GM21723 (cell line): Measurements from ENCODE around the gene TMEM132C.
"Not testable (repeated sequence)": the region's sequence is repeated elsewhere in the genome, so short reads cannot be mapped to it uniquely, and the experiment has no call there.

Experiments
- ATAC-seq: cut with Tn5 transposase; IDR thresholded peaks from one replicate; pipeline ENCODE4 v1.9.1; 2021; ENCODE audit warnings: mild to moderate bottlenecking, moderate library complexity; ENCODE audit not compliant: unreplicated experiment

Gene TMEM132C

GRCh38 chr12:128463881-128464280, 196.9 kb downstream of the TMEM132C start:
- ATAC-seq, result no peak

DNA sequence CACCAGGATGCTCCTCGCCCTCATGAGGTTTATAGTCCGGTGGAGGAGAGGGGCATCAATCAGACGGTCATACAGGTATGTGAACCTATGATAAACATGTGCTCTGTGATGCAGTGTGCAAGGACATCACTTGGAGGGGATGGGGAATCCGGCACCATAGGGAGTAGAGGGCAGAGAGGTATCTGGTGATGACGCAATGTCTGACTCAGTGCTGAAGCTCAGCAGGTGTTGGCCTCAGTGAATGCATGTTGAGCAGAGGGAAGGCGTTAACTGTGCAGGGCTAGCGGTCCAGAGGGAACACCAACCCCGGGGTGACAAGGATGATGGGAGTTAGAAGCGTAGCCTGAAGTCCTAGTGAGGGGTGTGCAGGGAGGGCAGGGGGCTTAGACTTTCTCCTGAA, 200.9 kb downstream of the TMEM132C start:
- ATAC-seq, result no peak

- no peak for ATAC-seq
Measured at GRCh38 chr12:128468926-128469325, 202.0 kb downstream of the TMEM132C start.

- ATAC-seq, result no peak
Measured at GRCh38 chr12:128471491-128471890, 204.5 kb downstream of the TMEM132C start.

DNA sequence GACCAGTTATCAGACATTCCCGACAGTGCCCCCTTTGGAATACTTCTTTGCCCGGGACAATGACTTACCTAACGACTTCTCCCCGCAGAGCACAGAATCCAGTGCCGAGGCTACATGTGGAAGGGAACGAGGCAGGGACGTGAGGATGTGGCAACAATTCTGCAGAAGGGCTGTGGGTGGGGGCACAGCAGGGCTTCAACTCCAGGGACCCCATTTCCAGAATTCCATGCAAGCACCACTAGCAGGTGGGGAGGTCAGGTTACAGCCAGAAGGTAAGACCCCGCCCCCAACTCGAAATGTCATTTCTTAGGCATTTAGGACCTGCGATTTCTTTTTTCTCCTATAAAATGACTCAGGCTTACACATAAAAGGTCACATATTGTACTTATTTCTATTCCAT, 207.9 kb downstream of the TMEM132C start:
- no peak for ATAC-seq

DNA sequence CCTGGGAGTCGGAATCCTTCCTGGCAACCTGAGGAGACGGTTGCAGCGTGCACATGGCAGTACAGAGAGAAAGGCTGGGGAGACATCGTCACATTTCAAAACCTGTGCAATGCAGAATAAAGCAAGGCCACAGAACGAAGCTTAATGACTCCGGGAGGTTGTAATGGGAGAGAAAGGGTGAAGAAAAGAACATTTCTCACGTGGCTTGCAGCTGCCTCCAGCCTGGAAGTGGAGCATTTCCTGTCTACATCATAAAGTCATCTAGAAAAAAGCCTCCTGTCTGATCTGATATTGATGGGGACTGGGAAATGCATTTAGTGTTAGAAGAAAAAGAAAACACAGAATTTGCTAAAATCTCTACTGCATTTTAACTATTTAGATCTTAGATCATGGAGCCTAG, 209.3 kb downstream of the TMEM132C start:
- ATAC-seq, result no peak

GRCh38 chr12:128483526-128484255, 216.7 kb downstream of the TMEM132C start:
- ATAC-seq, result no peak

DNA sequence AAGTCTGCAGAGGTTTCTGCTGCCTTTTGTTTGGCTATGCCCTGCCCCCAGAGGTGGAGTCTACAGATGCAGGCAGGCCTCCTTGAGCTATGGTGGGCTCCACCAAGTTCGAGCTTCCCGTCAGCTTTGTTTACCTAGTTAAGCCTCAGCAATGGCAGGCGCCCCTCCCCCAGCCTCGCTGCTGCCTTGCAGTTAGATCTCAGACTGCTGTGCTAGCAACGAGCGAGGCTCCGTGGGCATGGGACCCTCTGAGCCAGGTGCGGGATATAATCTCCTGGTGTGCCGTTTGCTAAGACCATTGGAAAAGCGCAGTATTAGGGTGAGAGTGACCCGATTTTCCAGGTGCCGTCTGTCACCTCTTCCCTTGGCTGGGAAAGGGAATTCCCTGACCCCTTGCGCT, 230.4 kb downstream of the TMEM132C start:
- ATAC-seq, result not testable (repeated sequence)

DNA sequence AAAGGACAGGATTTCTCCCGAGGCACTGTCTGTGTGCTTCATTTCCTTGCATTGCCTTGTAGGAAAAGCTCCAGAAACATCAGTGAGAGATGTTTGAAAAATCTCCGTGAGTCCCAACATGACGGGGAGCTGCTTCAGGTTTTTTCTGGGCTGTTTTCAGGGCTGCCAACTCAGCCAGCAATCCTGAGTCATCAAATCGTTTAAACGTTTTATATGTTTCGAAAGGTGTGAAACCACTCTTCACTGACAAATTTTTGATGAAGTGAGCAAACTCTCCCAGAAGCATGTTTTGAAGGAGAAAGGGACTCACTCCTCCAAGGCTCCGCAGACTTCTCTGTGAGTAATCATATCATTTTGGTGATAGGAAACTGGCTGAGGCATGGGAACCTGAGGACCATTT, 240.5 kb downstream of the TMEM132C start:
- ATAC-seq, result no peak

DNA sequence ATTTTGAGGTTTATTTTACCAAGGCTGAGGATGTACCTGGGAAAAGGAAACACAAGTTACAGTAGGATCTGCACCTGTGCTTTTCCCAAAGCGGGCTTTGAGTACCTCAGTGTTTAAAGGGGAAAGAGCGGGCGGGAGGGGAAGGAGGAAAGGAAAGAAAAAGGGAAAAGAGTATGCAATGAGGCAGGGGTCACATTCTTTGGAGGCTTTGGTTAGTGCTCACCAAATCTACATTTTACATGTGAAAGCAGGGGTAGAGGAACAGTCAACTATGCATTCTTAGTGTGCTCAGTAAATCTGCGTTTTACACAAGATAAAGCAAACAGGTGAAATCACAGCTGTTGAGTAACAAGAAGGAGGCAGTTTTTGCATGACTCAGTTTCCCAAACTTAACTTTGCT, 242.2 kb downstream of the TMEM132C start:
- ATAC-seq, result no peak

GRCh38 chr12:128510511-128510910, 243.5 kb downstream of the TMEM132C start:
- ATAC-seq, result no peak

DNA sequence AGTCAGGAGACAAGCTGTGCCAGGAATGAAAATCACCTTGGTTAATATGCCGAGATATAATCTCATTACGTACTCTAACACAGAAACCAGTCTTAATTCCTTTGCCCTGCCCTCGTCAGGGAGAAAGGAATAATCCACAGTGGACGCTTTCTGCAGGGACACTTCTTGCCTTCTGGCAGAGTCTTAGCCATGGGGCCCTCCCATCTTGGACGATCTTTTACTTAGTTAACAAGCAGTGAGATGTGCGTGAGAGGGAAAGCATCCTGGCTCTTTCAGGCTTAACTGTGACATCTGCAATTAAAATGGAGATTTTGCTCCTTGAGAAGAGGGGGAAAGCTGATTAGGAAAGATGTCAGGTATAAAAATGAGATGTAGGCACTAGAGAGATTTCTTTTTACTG, 246.4 kb downstream of the TMEM132C start:
- ATAC-seq, result no peak

DNA sequence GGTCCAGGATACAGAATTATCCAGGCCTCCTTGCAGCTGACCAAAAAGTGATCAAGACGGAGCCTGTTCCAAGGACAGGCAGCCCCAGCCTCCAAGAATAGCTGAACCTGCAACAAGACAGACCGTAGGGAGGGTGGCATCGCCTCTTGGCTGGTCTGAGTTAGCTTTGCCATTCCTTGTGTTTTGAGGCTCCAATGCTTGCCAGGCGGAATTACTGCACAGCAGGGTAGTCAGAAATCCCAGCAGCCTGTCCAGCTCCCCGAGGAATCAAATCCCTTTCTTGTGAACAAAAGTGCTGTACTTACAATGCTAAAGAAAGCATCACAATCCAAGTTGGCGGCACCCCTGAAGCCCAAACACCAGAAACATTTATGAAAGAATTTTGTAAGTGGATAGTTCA, 246.9 kb downstream of the TMEM132C start:
- no peak for ATAC-seq

GRCh38 chr12:128518644-128519043, 251.7 kb downstream of the TMEM132C start:
- ATAC-seq, result no peak

- no peak for ATAC-seq
Measured at GRCh38 chr12:128519426-128519825, 252.5 kb downstream of the TMEM132C start.

GRCh38 chr12:128521981-128522380, 255.0 kb downstream of the TMEM132C start:
- ATAC-seq, result no peak

GRCh38 chr12:128524439-128524838, 257.5 kb downstream of the TMEM132C start:
- no peak for ATAC-seq

GRCh38 chr12:128531170-128531569, 264.2 kb downstream of the TMEM132C start:
- ATAC-seq, result no peak

DNA sequence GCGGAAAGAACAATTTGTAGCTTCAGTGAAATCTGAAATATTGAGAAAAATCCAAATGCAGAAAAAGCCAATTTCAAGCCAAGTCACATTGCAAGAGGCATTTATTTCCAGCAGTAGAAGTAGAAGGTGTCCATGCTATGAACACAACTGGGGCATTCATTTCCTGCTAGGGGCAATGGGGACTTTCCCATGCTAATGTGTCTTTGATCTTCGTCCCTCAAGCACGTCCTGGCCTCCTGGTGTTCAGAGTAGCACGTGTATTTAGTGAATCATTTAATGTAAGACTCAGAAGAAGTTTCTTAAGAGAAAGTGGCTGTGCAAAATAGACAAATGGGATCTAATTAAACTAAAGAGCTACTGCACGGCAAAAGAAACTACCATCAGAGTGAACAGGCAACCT, 267.9 kb downstream of the TMEM132C start:
- peak; percentile 51 for ATAC-seq

DNA sequence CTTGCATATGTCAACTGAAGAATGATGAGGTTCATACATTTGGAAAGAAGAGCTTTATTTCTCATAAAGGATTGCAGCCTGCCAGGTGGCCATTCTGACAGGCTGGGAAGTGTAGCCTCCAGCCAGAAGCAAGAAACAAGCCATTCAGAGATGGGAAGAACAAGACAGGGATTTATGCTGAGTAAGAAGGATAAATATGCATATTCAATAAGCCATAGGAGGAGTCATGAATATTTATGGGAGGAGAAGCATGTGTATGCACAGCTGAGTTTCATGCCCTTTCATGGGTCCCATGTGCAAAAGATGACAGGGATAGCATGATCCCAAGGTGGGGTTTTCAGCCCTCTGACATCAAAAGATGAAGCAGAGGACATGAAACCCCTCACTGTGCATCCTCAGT, 269.8 kb downstream of the TMEM132C start:
- ATAC-seq, result no peak

- no peak for ATAC-seq
Measured at GRCh38 chr12:128537668-128538067, 270.7 kb downstream of the TMEM132C start.

GRCh38 chr12:128542844-128543243, 275.9 kb downstream of the TMEM132C start:
- no peak for ATAC-seq

GRCh38 chr12:128543460-128543859, 276.5 kb downstream of the TMEM132C start:
- ATAC-seq, result no peak
